Mucosa of stomach (tissue), 1 donor: Measurements from ENCODE around the gene CERT1.

Experiments
- H3K27me3 ChIP-seq: one replicate; pipeline ENCODE4 v1.7.0; 2013; ENCODE audit warnings: mild to moderate bottlenecking, low read length; ENCODE audit not compliant: control insufficient read depth, insufficient read depth
- H3K36me3 ChIP-seq: one replicate; pipeline ENCODE4 v1.7.0; 2013; ENCODE audit warnings: low read length; ENCODE audit not compliant: control insufficient read depth, insufficient read depth
- H3K4me1 ChIP-seq: one replicate; pipeline ENCODE4 v1.7.0; 2013; ENCODE audit warnings: mild to moderate bottlenecking, low read length; ENCODE audit not compliant: control insufficient read depth, insufficient read depth
- H3K4me3 ChIP-seq: one replicate; pipeline ENCODE4 v1.7.0; 2013; ENCODE audit warnings: low read length
- H3K9ac ChIP-seq: one replicate; pipeline ENCODE4 v1.7.0; 2013; ENCODE audit warnings: mild to moderate bottlenecking, low read length, moderate library complexity
- H3K9me3 ChIP-seq: one replicate; pipeline ENCODE4 v1.7.0; 2013; ENCODE audit warnings: mild to moderate bottlenecking, low read length, moderate library complexity; ENCODE audit not compliant: control insufficient read depth
- donor health status: Pancreatic carcinoma.

Gene CERT1

GRCh38 chr5:75466006-75466716 is 45.3 kb downstream of the CERT1 start:
- Histone ChIP-seq H3K9me3 (no peaks in the 10 kb centered on the region), H3K4me3 (no peak overlapping the region), H3K4me1 (peaks cover 16% of the 10 kb centered on the region), H3K27me3 (no peaks in the 10 kb centered on the region), H3K36me3 (no peaks in the 10 kb centered on the region), H3K9ac (no peak overlapping the region)

- H3K36me3 ChIP-seq: no peaks in the 10 kb centered on the region
- no peaks in the 10 kb centered on the region for H3K9me3 ChIP-seq
- peaks cover 23% of the 10 kb centered on the region for H3K4me1 ChIP-seq
- no peak overlapping the region for H3K9ac ChIP-seq
- H3K4me3 ChIP-seq: no peak overlapping the region
- H3K27me3 ChIP-seq: no peaks in the 10 kb centered on the region
These were observed 45.9 kb downstream of the CERT1 start for GRCh38 chr5:75465480-75465879.

GRCh38 chr5:75463726-75464125 is 47.7 kb downstream of the CERT1 start:
- Histone ChIP-seq H3K36me3 (no peaks in the 10 kb centered on the region), H3K4me3 (no peak overlapping the region), H3K27me3 (no peaks in the 10 kb centered on the region), H3K9ac (no peak overlapping the region), H3K9me3 (no peaks in the 10 kb centered on the region), H3K4me1 (peaks cover 27% of the 10 kb centered on the region)

DNA sequence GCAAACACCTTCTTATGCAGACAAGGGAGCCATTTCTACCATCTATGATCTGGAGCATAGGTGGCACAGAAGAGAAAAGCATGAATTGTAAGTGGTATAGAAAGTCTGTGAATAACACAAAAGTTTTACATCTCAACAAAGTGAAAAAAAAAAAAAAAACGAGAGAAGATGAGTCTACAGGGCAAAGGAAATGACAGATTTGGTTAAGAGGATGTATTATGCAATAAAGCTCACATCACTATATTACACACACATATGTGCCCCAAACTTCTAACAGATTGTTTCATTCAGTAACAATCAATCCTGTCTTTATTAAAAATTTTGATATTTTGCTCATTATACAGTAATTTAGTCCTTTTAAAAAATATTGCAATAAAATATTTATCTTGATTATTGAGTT is 49.8 kb downstream of the CERT1 start:
- Histone ChIP-seq H3K36me3 (no peaks in the 10 kb centered on the region), H3K9ac (no peak overlapping the region), H3K27me3 (no peaks in the 10 kb centered on the region), H3K4me1 (peaks cover 31% of the 10 kb centered on the region), H3K9me3 (no peaks in the 10 kb centered on the region), H3K4me3 (no peak overlapping the region)

- H3K9me3 ChIP-seq: no peaks in the 10 kb centered on the region
- H3K9ac ChIP-seq: no peak overlapping the region
- H3K36me3 ChIP-seq: no peaks in the 10 kb centered on the region
- no peak overlapping the region for H3K4me3 ChIP-seq
- H3K4me1 ChIP-seq: peaks cover 27% of the 10 kb centered on the region
- no peaks in the 10 kb centered on the region for H3K27me3 ChIP-seq
These were observed 50.4 kb downstream of the CERT1 start for GRCh38 chr5:75460942-75461610.

DNA sequence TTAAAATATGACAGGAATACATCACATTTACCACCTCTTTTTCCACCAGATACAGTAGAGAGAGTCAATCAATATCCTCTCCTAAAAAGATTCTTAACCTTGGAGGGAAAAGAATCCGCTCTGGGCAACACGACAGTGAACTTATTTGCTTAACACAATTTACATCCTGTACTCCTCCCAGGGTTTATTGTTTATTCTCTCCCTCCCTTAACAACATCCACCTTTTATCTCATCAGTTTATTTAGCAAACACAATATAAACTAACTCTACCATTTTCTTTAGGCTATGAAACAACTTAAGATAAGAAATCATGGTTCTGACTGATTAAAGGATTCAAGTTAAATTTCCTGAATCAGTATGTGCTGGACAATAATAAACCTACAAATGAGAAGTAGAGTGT is 50.9 kb downstream of the CERT1 start:
- peaks cover 26% of the 10 kb centered on the region for H3K4me1 ChIP-seq
- no peak overlapping the region for H3K4me3 ChIP-seq
- H3K27me3 ChIP-seq: no peaks in the 10 kb centered on the region
- no peaks in the 10 kb centered on the region for H3K9me3 ChIP-seq
- no peak overlapping the region for H3K9ac ChIP-seq
- no peaks in the 10 kb centered on the region for H3K36me3 ChIP-seq

GRCh38 chr5:75457691-75458090 is 53.7 kb downstream of the CERT1 start:
- H3K27me3 ChIP-seq: no peaks in the 10 kb centered on the region
- peaks cover 17% of the 10 kb centered on the region for H3K4me1 ChIP-seq
- H3K36me3 ChIP-seq: no peaks in the 10 kb centered on the region
- no peaks in the 10 kb centered on the region for H3K9me3 ChIP-seq
- no peak overlapping the region for H3K4me3 ChIP-seq
- no peak overlapping the region for H3K9ac ChIP-seq

GRCh38 chr5:75457161-75457560 is 54.3 kb downstream of the CERT1 start:
- H3K4me1 ChIP-seq: peaks cover 17% of the 10 kb centered on the region
- no peaks in the 10 kb centered on the region for H3K9me3 ChIP-seq
- no peaks in the 10 kb centered on the region for H3K36me3 ChIP-seq
- H3K4me3 ChIP-seq: no peak overlapping the region
- no peak overlapping the region for H3K9ac ChIP-seq
- no peaks in the 10 kb centered on the region for H3K27me3 ChIP-seq

- Histone ChIP-seq H3K9me3 (no peaks in the 10 kb centered on the region), H3K27me3 (no peaks in the 10 kb centered on the region), H3K9ac (no peak overlapping the region), H3K4me3 (no peak overlapping the region), H3K36me3 (no peaks in the 10 kb centered on the region), H3K4me1 (no peaks in the 10 kb centered on the region)
These were observed 61.4 kb downstream of the CERT1 start for GRCh38 chr5:75450069-75450468.

- Histone ChIP-seq H3K9me3 (no peaks in the 10 kb centered on the region), H3K9ac (no peak overlapping the region)
These were observed 65.4 kb downstream of the CERT1 start for GRCh38 chr5:75446068-75446467.

DNA sequence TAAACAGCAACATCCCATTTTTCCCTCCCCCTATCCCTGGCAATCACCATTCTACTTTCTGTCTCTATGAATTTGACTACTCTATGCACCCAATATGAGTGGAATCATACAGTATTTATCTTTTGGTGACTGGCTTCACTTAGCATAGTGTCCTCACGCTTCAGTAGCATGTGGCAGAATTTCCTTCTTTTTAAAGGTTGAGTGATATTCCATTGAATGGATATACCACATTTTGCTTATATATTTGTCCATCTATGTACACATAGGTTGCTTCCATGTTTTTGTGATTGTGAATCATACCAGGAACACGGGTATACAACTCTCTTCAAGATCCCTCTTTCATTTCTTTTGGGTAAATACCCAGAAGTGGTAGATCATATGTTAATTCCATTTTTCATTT is 69.9 kb downstream of the CERT1 start:
- no peaks in the 10 kb centered on the region for H3K27me3 ChIP-seq
- H3K9ac ChIP-seq: no peak overlapping the region
- H3K36me3 ChIP-seq: no peaks in the 10 kb centered on the region
- no peaks in the 10 kb centered on the region for H3K4me1 ChIP-seq
- H3K4me3 ChIP-seq: no peak overlapping the region
- no peaks in the 10 kb centered on the region for H3K9me3 ChIP-seq

More at GRCh38 chr5:75446068-75446467, 65.4 kb downstream of the CERT1 start:
- no peaks in the 10 kb centered on the region for H3K27me3 ChIP-seq
- H3K36me3 ChIP-seq: no peaks in the 10 kb centered on the region
- H3K4me3 ChIP-seq: no peak overlapping the region
- no peaks in the 10 kb centered on the region for H3K4me1 ChIP-seq

- H3K4me1 ChIP-seq: no peaks in the 10 kb centered on the region
These were observed 72.2 kb downstream of the CERT1 start for GRCh38 chr5:75439276-75439675.

More at GRCh38 chr5:75439276-75439675, 72.2 kb downstream of the CERT1 start:
- no peaks in the 10 kb centered on the region for H3K27me3 ChIP-seq
- no peaks in the 10 kb centered on the region for H3K9me3 ChIP-seq
- H3K4me3 ChIP-seq: no peak overlapping the region
- H3K9ac ChIP-seq: no peak overlapping the region
- H3K36me3 ChIP-seq: no peaks in the 10 kb centered on the region
